Measurements from ENCODE around the gene RNF113B. TPM values are rescaled to one million over a fixed set of nuclear protein-coding genes. Genes with fewer than 3 reads are reported as not detected.

Gene RNF113B
- total and polyA plus RNA-seq, 7 donors = not detected

DNA sequence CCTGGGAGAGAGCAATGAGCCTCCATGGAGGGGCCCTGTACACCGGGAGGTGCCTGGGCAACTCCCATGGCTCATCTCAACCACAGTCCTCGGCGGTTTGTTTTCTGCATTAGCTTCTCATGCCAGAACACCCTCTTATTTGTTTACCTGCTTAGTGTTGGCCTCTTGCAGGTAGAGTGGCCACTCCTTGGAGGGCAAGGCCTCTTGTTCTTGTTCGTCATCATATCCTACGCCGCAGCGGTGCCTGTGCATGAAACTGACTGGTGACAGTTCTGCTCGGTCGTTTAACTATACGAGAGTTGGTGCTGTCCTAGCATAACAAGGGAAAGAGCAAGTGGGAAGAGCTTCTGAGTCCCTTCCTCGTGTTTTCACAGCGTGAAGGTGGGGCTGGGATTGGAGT, 40.5 kb upstream of the RNF113B start:
- Histone ChIP-seq H3K4me1 (peaks cover 0 to 69% (median 40%) of the 10 kb centered on the region in 4 donors), H3K9me3 (no peaks in the 10 kb centered on the region), H3K27me3 (no peaks in the 10 kb centered on the region), H3K36me3 (no peaks in the 10 kb centered on the region), H3K4me3 (no peak overlapping the region), H3K27ac (no peak overlapping the region)
- no peak for DNase-seq
- no peak for TF ChIP-seq POLR2A (IDR thresholded peaks at IDR 0.05)
- TF ChIP-seq, protein P1, sequence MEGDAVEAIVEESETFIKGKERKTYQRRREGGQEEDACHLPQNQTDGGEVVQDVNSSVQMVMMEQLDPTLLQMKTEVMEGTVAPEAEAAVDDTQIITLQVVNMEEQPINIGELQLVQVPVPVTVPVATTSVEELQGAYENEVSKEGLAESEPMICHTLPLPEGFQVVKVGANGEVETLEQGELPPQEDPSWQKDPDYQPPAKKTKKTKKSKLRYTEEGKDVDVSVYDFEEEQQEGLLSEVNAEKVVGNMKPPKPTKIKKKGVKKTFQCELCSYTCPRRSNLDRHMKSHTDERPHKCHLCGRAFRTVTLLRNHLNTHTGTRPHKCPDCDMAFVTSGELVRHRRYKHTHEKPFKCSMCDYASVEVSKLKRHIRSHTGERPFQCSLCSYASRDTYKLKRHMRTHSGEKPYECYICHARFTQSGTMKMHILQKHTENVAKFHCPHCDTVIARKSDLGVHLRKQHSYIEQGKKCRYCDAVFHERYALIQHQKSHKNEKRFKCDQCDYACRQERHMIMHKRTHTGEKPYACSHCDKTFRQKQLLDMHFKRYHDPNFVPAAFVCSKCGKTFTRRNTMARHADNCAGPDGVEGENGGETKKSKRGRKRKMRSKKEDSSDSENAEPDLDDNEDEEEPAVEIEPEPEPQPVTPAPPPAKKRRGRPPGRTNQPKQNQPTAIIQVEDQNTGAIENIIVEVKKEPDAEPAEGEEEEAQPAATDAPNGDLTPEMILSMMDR (IDR thresholded peaks at IDR 0.05) = no peak
- no peak for TF ChIP-seq POLR2AphosphoS5 (IDR thresholded peaks at IDR 0.05)
- TF ChIP-seq EP300 (IDR thresholded peaks at IDR 0.05) = no peak
- 90 to 91% methylated on average over 12 of the region's 12 CpGs for WGBS, 2 donors
- intact Hi-C loops (cut with DNase I) = no loop called here

DNA sequence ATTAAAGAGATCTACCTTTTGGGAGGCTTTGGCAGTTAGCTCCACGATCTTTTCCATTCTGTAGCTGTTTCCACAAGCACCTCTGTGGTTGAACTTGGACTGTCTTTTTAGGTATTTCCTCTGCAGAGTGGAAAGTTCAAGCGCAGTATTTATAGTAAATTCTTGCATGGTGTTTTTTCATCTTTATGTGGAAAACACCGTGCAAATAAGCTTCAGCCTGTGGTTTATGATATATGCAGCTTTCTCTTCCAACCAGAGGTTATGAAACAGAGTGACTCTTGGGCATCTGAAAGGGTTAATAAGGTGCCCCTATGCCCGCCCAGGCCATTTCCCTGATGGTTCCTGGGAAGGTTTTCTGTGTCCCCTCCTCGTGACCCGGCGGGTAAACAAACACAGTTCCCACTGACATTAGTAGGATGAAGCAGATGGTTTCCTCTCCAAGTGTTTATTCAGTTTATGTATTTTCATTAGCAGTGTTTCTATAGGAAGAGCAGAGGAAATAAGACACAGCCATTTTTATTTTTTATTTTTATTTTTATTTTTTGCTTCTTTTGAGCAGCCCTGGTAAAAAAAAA, 39.7 kb upstream of the RNF113B start:
- Histone ChIP-seq H3K9me3 (no peaks in the 10 kb centered on the region), H3K4me3 (no peak overlapping the region), H3K36me3 (no peaks in the 10 kb centered on the region), H3K27ac (peak overlapping the region in 2 of 4 donors; percentile 35 to 68), H3K27me3 (no peaks in the 10 kb centered on the region), H3K4me1 (peaks cover 0 to 62% (median 32%) of the 10 kb centered on the region in 4 donors)
- 61 to 69% methylated on average over 7 of the region's 7 CpGs for WGBS, 2 donors
- intact Hi-C loops (cut with DNase I) = no loop called here
- no peak for TF ChIP-seq POLR2A (IDR thresholded peaks at IDR 0.05)
- TF ChIP-seq EP300 (IDR thresholded peaks at IDR 0.05) = no peak
- TF ChIP-seq, protein P1 (IDR thresholded peaks at IDR 0.05) = no peak
- no peak for TF ChIP-seq POLR2AphosphoS5 (IDR thresholded peaks at IDR 0.05)
- no peak for DNase-seq

DNA sequence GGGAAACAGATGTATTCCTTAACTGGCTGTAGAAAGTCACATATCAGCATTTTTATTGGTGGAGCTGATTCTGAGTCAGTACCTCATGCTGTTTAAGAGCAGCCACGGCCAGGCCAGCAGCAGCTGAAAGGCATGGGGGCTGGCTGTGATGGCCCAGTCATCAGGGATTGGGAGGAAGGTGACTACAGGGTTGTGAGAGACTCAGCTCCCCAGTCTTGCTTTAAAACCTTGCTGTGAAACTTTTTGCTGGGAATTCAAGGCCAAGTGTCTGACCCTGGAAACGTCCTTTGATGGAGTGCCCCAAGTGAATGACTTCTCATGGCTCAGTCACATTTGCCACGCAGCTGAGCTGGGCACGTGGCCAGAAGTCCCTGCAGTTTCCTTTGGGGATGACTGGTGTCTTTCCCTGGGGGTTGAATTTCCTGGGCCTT, 39.1 kb upstream of the RNF113B start:
- peak overlapping the region in 2 of 4 donors; percentile 35 to 68 for H3K27ac ChIP-seq
- H3K36me3 ChIP-seq = no peaks in the 10 kb centered on the region
- H3K4me3 ChIP-seq = no peak overlapping the region
- no peak for DNase-seq
- peaks cover 0 to 56% (median 28%) of the 10 kb centered on the region in 4 donors for H3K4me1 ChIP-seq
- 30 to 49% methylated on average over 4 of the region's 4 CpGs for WGBS, 2 donors
- no peak for TF ChIP-seq POLR2A (IDR thresholded peaks at IDR 0.05)
- TF ChIP-seq, protein P1 (IDR thresholded peaks at IDR 0.05) = no peak
- no peak for TF ChIP-seq EP300 (IDR thresholded peaks at IDR 0.05)
- no peak for TF ChIP-seq POLR2AphosphoS5 (IDR thresholded peaks at IDR 0.05)
- H3K27me3 ChIP-seq = no peaks in the 10 kb centered on the region
- H3K9me3 ChIP-seq = no peaks in the 10 kb centered on the region
- intact Hi-C loops (cut with DNase I) = no loop called here

DNA sequence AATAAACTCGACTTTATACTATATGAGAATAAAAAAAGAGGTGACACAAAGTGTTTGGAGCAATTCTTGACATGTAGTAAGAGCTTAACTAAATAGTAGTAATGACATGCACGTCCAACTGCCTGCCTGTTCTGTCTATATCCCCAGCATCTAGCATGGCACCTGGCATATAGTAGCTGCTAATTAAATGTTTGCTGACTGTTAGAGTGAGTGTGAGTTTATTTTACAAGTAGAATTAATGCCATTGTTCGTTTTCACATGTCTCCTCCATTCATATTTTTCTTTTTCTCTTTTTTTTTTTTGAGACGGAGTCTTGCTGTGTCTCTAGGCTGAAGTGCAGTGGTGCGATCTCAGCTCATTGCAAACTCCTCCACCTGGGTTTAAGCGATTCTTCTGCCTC, 38.4 kb upstream of the RNF113B start:
- DNase-seq = no peak
- H3K36me3 ChIP-seq = no peaks in the 10 kb centered on the region
- H3K9me3 ChIP-seq = no peaks in the 10 kb centered on the region
- no peaks in the 10 kb centered on the region for H3K27me3 ChIP-seq
- intact Hi-C loops (cut with DNase I) = no loop called here
- peaks cover 0 to 55% (median 26%) of the 10 kb centered on the region in 4 donors for H3K4me1 ChIP-seq
- H3K4me3 ChIP-seq = no peak overlapping the region
- TF ChIP-seq, protein P1 (IDR thresholded peaks at IDR 0.05) = no peak
- TF ChIP-seq POLR2A (IDR thresholded peaks at IDR 0.05) = no peak
- no peak for TF ChIP-seq EP300 (IDR thresholded peaks at IDR 0.05)
- TF ChIP-seq POLR2AphosphoS5 (IDR thresholded peaks at IDR 0.05) = no peak
- WGBS, 2 donors = 87 to 91% methylated on average over 6 of the region's 6 CpGs
- H3K27ac ChIP-seq = peak overlapping the region in 2 of 4 donors; percentile 67 to 68

DNA sequence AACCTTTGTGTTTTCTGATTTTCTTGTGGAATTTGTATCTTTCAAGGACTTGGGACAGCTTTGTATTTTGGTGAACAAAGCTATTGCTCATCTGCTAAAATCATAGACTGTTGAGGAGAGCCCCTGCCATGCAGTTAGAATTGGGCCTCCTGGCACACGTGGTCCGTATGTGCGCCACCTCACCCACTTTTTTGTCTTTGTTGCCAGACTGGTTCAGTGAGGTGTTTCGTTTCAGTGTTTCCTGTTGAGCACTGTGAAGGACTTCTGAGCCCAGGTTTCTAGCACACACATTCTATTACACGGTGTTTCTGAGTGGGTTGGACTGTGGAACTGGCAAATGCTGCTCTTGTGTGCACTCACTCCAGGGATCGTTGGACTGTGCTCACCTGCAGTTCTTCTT, 37.6 kb upstream of the RNF113B start:
- peak overlapping the region in 2 of 4 donors; percentile 67 to 68 for H3K27ac ChIP-seq
- H3K4me1 ChIP-seq = peaks cover 0 to 54% (median 28%) of the 10 kb centered on the region in 4 donors
- TF ChIP-seq POLR2AphosphoS5 (IDR thresholded peaks at IDR 0.05) (no peak), POLR2A (IDR thresholded peaks at IDR 0.05) (no peak), EP300 (IDR thresholded peaks at IDR 0.05) (no peak)
- TF ChIP-seq, protein P1 (IDR thresholded peaks at IDR 0.05) = no peak
- intact Hi-C loops (cut with DNase I) = no loop called here
- WGBS, 2 donors = 19 to 67% methylated on average over 6 of the region's 6 CpGs
- H3K4me3 ChIP-seq = no peak overlapping the region
- H3K27me3 ChIP-seq = no peaks in the 10 kb centered on the region
- no peak for DNase-seq
- no peaks in the 10 kb centered on the region for H3K36me3 ChIP-seq
- H3K9me3 ChIP-seq = no peaks in the 10 kb centered on the region

Data from sigmoid colon (tissue), 7 donors.